B cell (primary cell): ENCODE measurements around the gene RBM20. TPM values are rescaled to one million over a fixed set of nuclear protein-coding genes. Genes with fewer than 3 reads are reported as not detected.

ENCODE experiments used
- ATAC-seq: fragments of 200-7000 bp; cut with Tn5 transposase; one replicate; pipeline ENCODE4 v1.10.0; 2021; ENCODE audit warnings: low read depth, mild to moderate bottlenecking, moderate number of reproducible peaks, moderate library complexity
- CTCF ChIA-PET: fragments of 350-600 bp; sonication (Branson Sonifier 250); formaldehyde crosslinking; loops from one replicate; lab custom pipeline; 2021; ENCODE audit warnings: antibody characterized with exemption, inconsistent platforms; lab: Charles Lee
- POLR2A ChIA-PET: fragments of 350-600 bp; sonication (Branson Sonifier 250); formaldehyde crosslinking; loops from one replicate; lab custom pipeline; 2021; ENCODE audit warnings: antibody characterized with exemption; lab: Charles Lee
- DNase-seq: peaks from one replicate; pipeline ENCODE4 v3.0.0; 2013
- H2AFZ ChIP-seq: 2 replicates; pipeline ENCODE4 v1.6.1; 2012; ENCODE audit warnings: mild to moderate bottlenecking, low read depth, low read length; ENCODE audit not compliant: insufficient read depth, poor library complexity, severe bottlenecking
- H3K27ac ChIP-seq, 2 donors: 1 replicate in 1 of 2; 2 replicates in 1 of 2; pipeline ENCODE4 v1.5.1; 2012 to 2013; ENCODE audit warnings: low read length in 2 of 2, mild to moderate bottlenecking in 2 of 2, moderate library complexity in 1 of 2
- H3K27me3 ChIP-seq, 4 experiments: fragments of 200-600 bp in 1 of 4; sonication (generic) in 1 of 4; replicated peaks in 1 of 4; 1 replicate in 2 of 4; 2 replicates in 2 of 4; pipeline versions ENCODE4 v1.6.1 to v1.7.0; 2013 to 2016; ENCODE audit warnings: low read length in 3 of 4, mild to moderate bottlenecking in 2 of 4, mixed read lengths in 1 of 4, moderate library complexity in 1 of 4; ENCODE audit not compliant: insufficient read depth in 4 of 4, control insufficient read depth in 3 of 4; ENCODE audit errors: control extremely low read depth in 1 of 4
- H3K36me3 ChIP-seq, 2 experiments: replicated peaks in 1 of 2; 1 replicate in 1 of 2; 2 replicates in 1 of 2; pipeline versions ENCODE4 v1.6.1 to v1.7.1; 2013; ENCODE audit warnings: low read length in 1 of 2; ENCODE audit not compliant: insufficient read depth in 2 of 2, control insufficient read depth in 1 of 2; ENCODE audit errors: control extremely low read depth in 1 of 2, extremely low read depth in 1 of 2
- H3K4me1 ChIP-seq, 2 donors: fragments of 200-600 bp in 1 of 2; sonication (generic) in 1 of 2; 1 replicate in 1 of 2; 2 replicates in 1 of 2; pipeline versions ENCODE4 v1.5.1 to v1.6.1; 2013 to 2017; ENCODE audit warnings: low read length in 2 of 2; ENCODE audit not compliant: control insufficient read depth in 2 of 2, insufficient read depth in 2 of 2
- H3K4me2 ChIP-seq: replicated peaks from 2 replicates; pipeline ENCODE3; 2012; ENCODE audit warnings: mild to moderate bottlenecking, low read depth, low read length; ENCODE audit not compliant: poor library complexity, severe bottlenecking
- H3K4me3 ChIP-seq, 5 experiments: fragments of 200-600 bp in 1 of 5; sonication (generic) in 1 of 5; 1 replicate in 3 of 5; 2 replicates in 2 of 5; pipeline versions ENCODE4 v1.5.1 to v1.7.0; 2011 to 2016; ENCODE audit warnings: low read length in 4 of 5, mild to moderate bottlenecking in 4 of 5, low read depth in 2 of 5, control low read depth in 1 of 5, moderate library complexity in 1 of 5; ENCODE audit not compliant: insufficient read depth in 1 of 5; ENCODE audit errors: control extremely low read depth in 1 of 5, extremely low read depth in 1 of 5
- H3K79me2 ChIP-seq: fragments of 200-600 bp; sonication (generic); one replicate; pipeline ENCODE4 v1.6.0; 2016; ENCODE audit warnings: low read length; ENCODE audit not compliant: control insufficient read depth, insufficient read depth
- H3K9ac ChIP-seq: fragments of 200-600 bp; sonication (generic); 2 replicates; pipeline ENCODE4 v1.6.1; 2017; ENCODE audit warnings: mild to moderate bottlenecking, low read length, moderate library complexity
- H3K9me3 ChIP-seq, 3 donors: one replicate each; pipeline versions ENCODE4 v1.6.1 to v1.7.1; 2013; ENCODE audit warnings: low read length in 2 of 3; ENCODE audit not compliant: control insufficient read depth in 2 of 3, insufficient read depth in 1 of 3; ENCODE audit errors: control extremely low read depth in 1 of 3
- H4K20me1 ChIP-seq: 2 replicates; pipeline ENCODE4 v1.6.0; 2012; ENCODE audit warnings: mild to moderate bottlenecking, low read length; ENCODE audit not compliant: insufficient read depth, control insufficient read depth, poor library complexity, severe bottlenecking
- H3K27ac Mint-ChIP-seq: one replicate; pipeline ENCODE4 v1.8.0; 2021; ENCODE audit warnings: mixed read lengths
- H3K27me3 Mint-ChIP-seq: one replicate; pipeline ENCODE4 v1.8.0; 2021; ENCODE audit warnings: mixed read lengths
- H3K4me1 Mint-ChIP-seq: one replicate; pipeline ENCODE4 v1.8.0; 2021; ENCODE audit warnings: mixed read lengths
- H3K4me3 Mint-ChIP-seq: one replicate; pipeline ENCODE4 v1.8.0; 2021; ENCODE audit warnings: mixed read lengths
- H3K9me3 Mint-ChIP-seq: one replicate; pipeline ENCODE4 v1.8.0; 2022; ENCODE audit warnings: mixed read lengths; ENCODE audit not compliant: insufficient read depth
- EZH2 ChIP-seq: IDR thresholded peaks from 2 replicates; pipeline ENCODE4 v1.6.1; 2012; ENCODE audit warnings: borderline replicate concordance, low read depth, mild to moderate bottlenecking, moderate library complexity, low read length; ENCODE audit not compliant: insufficient read depth, poor library complexity, severe bottlenecking
- WGBS: methylation state at CpG from one replicate; pipeline ENCODE4 v1.1.5; 2013; ENCODE audit warnings: missing lambda C conversion rate; ENCODE audit not compliant: insufficient coverage; 5-methylcytosine and 5-hydroxymethylcytosine counted together
- intact Hi-C: fragments of 100-400 bp; cut with micrococcal nuclease; formaldehyde crosslinking; loops from one replicate; pipeline ENCODE4 v1.10.0; 2022
- polyA plus RNA-seq: library from polyadenylated mRNA; depleted of rRNA; stranded (reverse); fragments of >200 nt; gene quantifications from 2 replicates; pipeline ENCODE4 v1.2.3, GENCODE V29; 2012
- total RNA-seq, 2 donors: library from RNA; stranded (reverse); fragments of 120-200 nt in 1 of 2; gene quantifications; 1 replicate in 1 of 2; 2 replicates in 1 of 2; pipeline versions ENCODE4 v1.2.3 to v1.2.4, GENCODE V29; 2013 to 2022
- TF ChIP-seq, protein P1 (sequence below): fragments of 200-600 bp; IDR thresholded peaks from one replicate; pipeline ENCODE4 v1.8.0; 2022; ENCODE audit warnings: antibody characterized with exemption, mild to moderate bottlenecking

The RBM20 gene
- total and polyA plus RNA-seq, 2 donors (not counting 1 experiment from before 2014, with no cell fraction given), result not detected

- H3K79me2 ChIP-seq, result no peaks in the 10 kb centered on the region
- Mint-ChIP-seq H3K9me3 (no peaks in the 10 kb centered on the region), H3K4me1 (peaks cover 18% of the 10 kb centered on the region), H3K27ac (no peak overlapping the region), H3K27me3 (no peaks in the 10 kb centered on the region), H3K4me3 (no peak overlapping the region)
- peaks cover 4 to 6% of the 10 kb centered on the region in 2 donors for H3K4me1 ChIP-seq
- no peak overlapping the region for H3K27ac ChIP-seq
- H3K27me3 ChIP-seq, result no peaks in the 10 kb centered on the region
- POLR2A ChIA-PET, result no interaction called here
- no peaks in the 10 kb centered on the region for H4K20me1 ChIP-seq
- H2AFZ ChIP-seq, result no peak overlapping the region
- no peak overlapping the region for H3K4me2 ChIP-seq
- TF ChIP-seq, protein P1, sequence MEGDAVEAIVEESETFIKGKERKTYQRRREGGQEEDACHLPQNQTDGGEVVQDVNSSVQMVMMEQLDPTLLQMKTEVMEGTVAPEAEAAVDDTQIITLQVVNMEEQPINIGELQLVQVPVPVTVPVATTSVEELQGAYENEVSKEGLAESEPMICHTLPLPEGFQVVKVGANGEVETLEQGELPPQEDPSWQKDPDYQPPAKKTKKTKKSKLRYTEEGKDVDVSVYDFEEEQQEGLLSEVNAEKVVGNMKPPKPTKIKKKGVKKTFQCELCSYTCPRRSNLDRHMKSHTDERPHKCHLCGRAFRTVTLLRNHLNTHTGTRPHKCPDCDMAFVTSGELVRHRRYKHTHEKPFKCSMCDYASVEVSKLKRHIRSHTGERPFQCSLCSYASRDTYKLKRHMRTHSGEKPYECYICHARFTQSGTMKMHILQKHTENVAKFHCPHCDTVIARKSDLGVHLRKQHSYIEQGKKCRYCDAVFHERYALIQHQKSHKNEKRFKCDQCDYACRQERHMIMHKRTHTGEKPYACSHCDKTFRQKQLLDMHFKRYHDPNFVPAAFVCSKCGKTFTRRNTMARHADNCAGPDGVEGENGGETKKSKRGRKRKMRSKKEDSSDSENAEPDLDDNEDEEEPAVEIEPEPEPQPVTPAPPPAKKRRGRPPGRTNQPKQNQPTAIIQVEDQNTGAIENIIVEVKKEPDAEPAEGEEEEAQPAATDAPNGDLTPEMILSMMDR, result no peak
- TF ChIP-seq EZH2, result no peak
- H3K4me3 ChIP-seq, result no peak overlapping the region
- no peak overlapping the region for H3K9ac ChIP-seq
- 29% methylated on average over 3 of the region's 8 CpGs for WGBS
- CTCF ChIA-PET, result interaction anchor here (0.9 to 1.9 kb wide), 3 partner anchors 11 to 111 kb away, joined by 3 to 7 read pairs (median 5); no protein-coding TSS in a partner anchor
- ATAC-seq (peak; percentile 31), DNase-seq (peak; percentile 52)
- H3K36me3 ChIP-seq, result no peaks in the 10 kb centered on the region
- intact Hi-C loops, result loop anchor here (5.0 kb wide), 2 partner anchors 259 to 1524 kb away; partner anchors contain the start of gene PDCD4
- H3K9me3 ChIP-seq, result no peaks in the 10 kb centered on the region
Measured at GRCh38 chr10:110613341-110613995, 30.7 kb upstream of the RBM20 start.

DNA sequence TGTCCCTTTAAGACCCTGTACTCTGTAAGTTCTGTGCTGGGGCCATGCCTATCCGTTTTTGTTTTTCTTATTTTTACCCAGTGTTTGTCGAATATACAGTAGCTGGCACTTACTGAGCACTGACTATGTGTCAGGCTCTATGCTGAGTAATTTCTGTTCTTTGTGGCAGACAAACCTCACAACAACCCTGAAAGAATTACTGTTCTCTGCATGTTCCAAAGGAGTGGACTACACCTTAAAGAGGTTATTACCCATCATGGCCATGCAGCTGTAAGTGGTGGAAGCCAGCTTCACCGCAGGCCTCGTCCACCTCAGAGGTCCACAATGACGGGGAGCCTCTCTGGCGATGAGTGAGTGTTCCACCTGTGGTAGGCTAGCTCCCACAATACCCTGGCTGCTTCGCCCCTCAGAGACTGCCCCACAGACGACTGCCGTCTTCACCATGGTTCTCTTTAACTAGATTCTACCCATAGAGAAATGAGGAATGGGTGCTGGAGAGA, 30.1 kb upstream of the RBM20 start:
- no peaks in the 10 kb centered on the region for H3K9me3 ChIP-seq
- intact Hi-C loops, result loop anchor here (5.0 kb wide), 2 partner anchors 258 to 1523 kb away; partner anchors contain the start of gene PDCD4
- no peaks in the 10 kb centered on the region for H4K20me1 ChIP-seq
- DNase-seq, result no peak
- Mint-ChIP-seq H3K27me3 (no peaks in the 10 kb centered on the region), H3K4me1 (peaks cover 18% of the 10 kb centered on the region), H3K4me3 (no peak overlapping the region), H3K27ac (no peak overlapping the region), H3K9me3 (no peaks in the 10 kb centered on the region)
- ChIA-PET CTCF (interaction anchor here (1.7 to 1.9 kb wide), 2 partner anchors 11 to 59 kb away, joined by 5 to 7 read pairs; no protein-coding TSS in a partner anchor), POLR2A (no interaction called here)
- H3K9ac ChIP-seq, result no peak overlapping the region
- no peaks in the 10 kb centered on the region for H3K79me2 ChIP-seq
- H3K27me3 ChIP-seq, result no peaks in the 10 kb centered on the region
- 66% methylated on average over 6 of the region's 9 CpGs for WGBS
- no peak overlapping the region for H2AFZ ChIP-seq
- no peak for ATAC-seq
- H3K36me3 ChIP-seq, result no peaks in the 10 kb centered on the region
- no peak overlapping the region for H3K4me3 ChIP-seq
- no peak overlapping the region for H3K27ac ChIP-seq
- TF ChIP-seq EZH2, result no peak
- TF ChIP-seq, protein P1, result no peak
- no peak overlapping the region for H3K4me2 ChIP-seq
- H3K4me1 ChIP-seq, result peaks cover 4 to 6% of the 10 kb centered on the region in 2 donors
